ENCODE results near the gene FAM131A.

Gene FAM131A

GRCh38 chr3:184335661-184336546 lies 1.5 kb upstream of the FAM131A start:
- H3F3A ChIP-seq (ENCODE audit: insufficient read depth): peaks cover 40% of the 10 kb centered on the region
- H3K4me2 ChIP-seq (ENCODE audit: low read depth, low read length, poor library complexity, severe bottlenecking): peak overlapping the region; percentile 71
- H3K79me2 ChIP-seq (ENCODE audit: insufficient read depth, low read length): no peaks in the 10 kb centered on the region
- H3K9me3 ChIP-seq (ENCODE audit: insufficient read depth, low read length): no peaks in the 10 kb centered on the region
- no peak for TF ChIP-seq CTCF (IDR thresholded peaks at IDR 0.05; ENCODE audit: insufficient read depth, low read length, poor library complexity, severe bottlenecking)
- no peaks in the 10 kb centered on the region for H3K9me2 ChIP-seq (replicated peaks; ENCODE audit: insufficient read depth, low read length)
- peak overlapping the region; percentile 38 for H3K27ac ChIP-seq (ENCODE audit: low read depth, low read length)
- H4K20me1 ChIP-seq (ENCODE audit: low read depth, low read length): peaks cover 3% of the 10 kb centered on the region; the same call in 1 of the 2 replicates
- peak overlapping the region; percentile 45 for H2AFZ ChIP-seq (ENCODE audit: low read depth, low read length, severe bottlenecking)
- H3K27me3 ChIP-seq (ENCODE audit: low read length): no peaks in the 10 kb centered on the region
- H3K9ac ChIP-seq (ENCODE audit: low read length): peak overlapping the region; percentile 65
- H3K36me3 ChIP-seq (ENCODE audit: low read length): peaks cover 23% of the 10 kb centered on the region; the same call in 1 of the 2 replicates
- H3K4me3 ChIP-seq (ENCODE audit: insufficient read depth, low read length, poor library complexity, severe bottlenecking): peak overlapping the region; percentile 80

- no peak overlapping the region for H3K27ac ChIP-seq (ENCODE audit: low read depth, low read length)
- no peaks in the 10 kb centered on the region for H3K9me3 ChIP-seq (ENCODE audit: insufficient read depth, low read length)
- peaks cover 34% of the 10 kb centered on the region for H3F3A ChIP-seq (ENCODE audit: insufficient read depth)
- H2AFZ ChIP-seq (ENCODE audit: low read depth, low read length, severe bottlenecking): no peak overlapping the region
- H3K4me2 ChIP-seq (ENCODE audit: low read depth, low read length, poor library complexity, severe bottlenecking): peak overlapping the region; percentile 71
- H3K36me3 ChIP-seq (ENCODE audit: low read length): peaks cover 16% of the 10 kb centered on the region; the same call in 1 of the 2 replicates
- H3K79me2 ChIP-seq (ENCODE audit: insufficient read depth, low read length): no peaks in the 10 kb centered on the region
- H3K9me2 ChIP-seq (replicated peaks; ENCODE audit: insufficient read depth, low read length): no peaks in the 10 kb centered on the region
- no peak for TF ChIP-seq EZH2phosphoT487 (conservative IDR thresholded peaks at IDR 0.05; ENCODE audit: low read length)
- TF ChIP-seq CTCF (IDR thresholded peaks at IDR 0.05; ENCODE audit: insufficient read depth, low read length, poor library complexity, severe bottlenecking): no peak
- peaks cover 3% of the 10 kb centered on the region; the same call in 1 of the 2 replicates for H4K20me1 ChIP-seq (ENCODE audit: low read depth, low read length)
- peak overlapping the region; percentile 80 for H3K4me3 ChIP-seq (ENCODE audit: insufficient read depth, low read length, poor library complexity, severe bottlenecking)
- H3K27me3 ChIP-seq (ENCODE audit: low read length): no peaks in the 10 kb centered on the region
- H3K9ac ChIP-seq (ENCODE audit: low read length): peak overlapping the region; percentile 65
These were observed 627 bp upstream of the FAM131A start for GRCh38 chr3:184336547-184337398.

- H3F3A ChIP-seq (ENCODE audit: insufficient read depth): peaks cover 27% of the 10 kb centered on the region
- H3K9me3 ChIP-seq (ENCODE audit: insufficient read depth, low read length): no peaks in the 10 kb centered on the region
- no peak overlapping the region for H2AFZ ChIP-seq (ENCODE audit: low read depth, low read length, severe bottlenecking)
- no peak for TF ChIP-seq CTCF (IDR thresholded peaks at IDR 0.05; ENCODE audit: insufficient read depth, low read length, poor library complexity, severe bottlenecking)
- no peak for TF ChIP-seq EZH2phosphoT487 (conservative IDR thresholded peaks at IDR 0.05; ENCODE audit: low read length)
- 0 out of 2 replicates have a peak, but pooled peaks cover 8% of the 10 kb centered on the region for H3K36me3 ChIP-seq (ENCODE audit: low read length)
- H3K27me3 ChIP-seq (ENCODE audit: low read length): no peaks in the 10 kb centered on the region
- no peak overlapping the region for H3K4me3 ChIP-seq (ENCODE audit: insufficient read depth, low read length, poor library complexity, severe bottlenecking)
- no peak overlapping the region for H3K27ac ChIP-seq (ENCODE audit: low read depth, low read length)
- H3K4me2 ChIP-seq (ENCODE audit: low read depth, low read length, poor library complexity, severe bottlenecking): no peak overlapping the region
- H3K9me2 ChIP-seq (replicated peaks; ENCODE audit: insufficient read depth, low read length): no peaks in the 10 kb centered on the region
- H4K20me1 ChIP-seq (ENCODE audit: low read depth, low read length): peaks cover 3% of the 10 kb centered on the region; the same call in 1 of the 2 replicates
- H3K9ac ChIP-seq (ENCODE audit: low read length): no peak overlapping the region
- H3K79me2 ChIP-seq (ENCODE audit: insufficient read depth, low read length): no peaks in the 10 kb centered on the region
These were observed 581 bp downstream of the FAM131A start for GRCh38 chr3:184337981-184338380.

Measured in SU-DHL-6 (cell line).